Thyroid gland (tissue), 4 donors: ENCODE measurements around the gene BCAT1.

Experiments used
- POLR2A ChIP-seq, 2 donors: fragments of 450-650 bp; IDR thresholded peaks; one replicate each; pipeline ENCODE4 v1.6.1; 2017; ENCODE audit warnings: antibody characterized with exemption in 2 of 2, mild to moderate bottlenecking in 2 of 2, moderate library complexity in 1 of 2
- TF ChIP-seq, protein P1 (sequence below), 6 experiments: fragments of 200-600 bp in 3 of 6; fragments of 450-650 bp in 3 of 6; sonication (generic) in 3 of 6; IDR thresholded peaks; one replicate each; pipeline ENCODE4 v1.5.1; 2016 to 2019; ENCODE audit warnings: antibody characterized with exemption in 6 of 6, mild to moderate bottlenecking in 2 of 6, inconsistent platforms in 1 of 6, moderate library complexity in 1 of 6

DNA sequence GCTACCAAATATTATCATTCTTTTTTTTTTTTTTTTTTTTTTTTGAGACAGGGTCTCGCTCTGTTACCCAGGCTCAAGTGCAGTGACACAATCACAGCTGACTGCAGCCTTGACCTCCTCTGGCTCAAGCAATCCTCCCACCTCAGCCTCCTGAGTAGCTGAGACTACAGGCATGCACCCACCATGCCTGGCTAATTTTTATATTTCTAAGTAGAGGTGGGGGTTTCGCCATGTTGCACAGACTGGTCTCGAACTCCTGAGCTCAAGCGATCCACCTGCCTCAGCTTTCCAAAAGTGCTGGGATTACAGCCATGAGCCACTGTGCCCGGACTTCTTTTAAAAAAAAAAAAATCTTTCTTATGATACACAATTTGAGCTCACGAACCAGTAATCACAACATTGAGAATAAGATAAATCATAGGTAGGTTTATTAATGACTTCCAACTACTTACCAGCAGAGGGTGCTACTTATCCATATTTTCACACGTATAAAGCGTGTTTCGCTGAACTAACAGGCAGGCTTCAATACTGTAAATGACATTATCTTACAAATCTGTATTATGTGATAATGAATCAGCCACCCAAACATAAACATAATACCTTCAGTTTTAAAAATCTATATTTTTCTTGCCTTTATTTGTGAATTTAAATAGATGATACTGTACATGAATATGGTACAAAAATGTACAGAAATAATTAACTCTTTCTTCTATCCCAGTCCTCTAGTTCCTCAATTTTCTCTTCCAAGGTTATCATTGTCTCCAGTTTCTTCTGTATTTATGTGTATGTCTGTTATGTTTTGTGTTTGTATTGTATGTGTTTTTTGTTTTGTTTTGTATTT lies 42.5 kb upstream of the BCAT1 start:
- TF ChIP-seq, protein P1, sequence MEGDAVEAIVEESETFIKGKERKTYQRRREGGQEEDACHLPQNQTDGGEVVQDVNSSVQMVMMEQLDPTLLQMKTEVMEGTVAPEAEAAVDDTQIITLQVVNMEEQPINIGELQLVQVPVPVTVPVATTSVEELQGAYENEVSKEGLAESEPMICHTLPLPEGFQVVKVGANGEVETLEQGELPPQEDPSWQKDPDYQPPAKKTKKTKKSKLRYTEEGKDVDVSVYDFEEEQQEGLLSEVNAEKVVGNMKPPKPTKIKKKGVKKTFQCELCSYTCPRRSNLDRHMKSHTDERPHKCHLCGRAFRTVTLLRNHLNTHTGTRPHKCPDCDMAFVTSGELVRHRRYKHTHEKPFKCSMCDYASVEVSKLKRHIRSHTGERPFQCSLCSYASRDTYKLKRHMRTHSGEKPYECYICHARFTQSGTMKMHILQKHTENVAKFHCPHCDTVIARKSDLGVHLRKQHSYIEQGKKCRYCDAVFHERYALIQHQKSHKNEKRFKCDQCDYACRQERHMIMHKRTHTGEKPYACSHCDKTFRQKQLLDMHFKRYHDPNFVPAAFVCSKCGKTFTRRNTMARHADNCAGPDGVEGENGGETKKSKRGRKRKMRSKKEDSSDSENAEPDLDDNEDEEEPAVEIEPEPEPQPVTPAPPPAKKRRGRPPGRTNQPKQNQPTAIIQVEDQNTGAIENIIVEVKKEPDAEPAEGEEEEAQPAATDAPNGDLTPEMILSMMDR (IDR thresholded peaks at IDR 0.05): peak; percentile 21 to 81 (median 53)
- TF ChIP-seq POLR2A (IDR thresholded peaks at IDR 0.05): no peak
